ENCODE results near the gene MRPL24.

DNA sequence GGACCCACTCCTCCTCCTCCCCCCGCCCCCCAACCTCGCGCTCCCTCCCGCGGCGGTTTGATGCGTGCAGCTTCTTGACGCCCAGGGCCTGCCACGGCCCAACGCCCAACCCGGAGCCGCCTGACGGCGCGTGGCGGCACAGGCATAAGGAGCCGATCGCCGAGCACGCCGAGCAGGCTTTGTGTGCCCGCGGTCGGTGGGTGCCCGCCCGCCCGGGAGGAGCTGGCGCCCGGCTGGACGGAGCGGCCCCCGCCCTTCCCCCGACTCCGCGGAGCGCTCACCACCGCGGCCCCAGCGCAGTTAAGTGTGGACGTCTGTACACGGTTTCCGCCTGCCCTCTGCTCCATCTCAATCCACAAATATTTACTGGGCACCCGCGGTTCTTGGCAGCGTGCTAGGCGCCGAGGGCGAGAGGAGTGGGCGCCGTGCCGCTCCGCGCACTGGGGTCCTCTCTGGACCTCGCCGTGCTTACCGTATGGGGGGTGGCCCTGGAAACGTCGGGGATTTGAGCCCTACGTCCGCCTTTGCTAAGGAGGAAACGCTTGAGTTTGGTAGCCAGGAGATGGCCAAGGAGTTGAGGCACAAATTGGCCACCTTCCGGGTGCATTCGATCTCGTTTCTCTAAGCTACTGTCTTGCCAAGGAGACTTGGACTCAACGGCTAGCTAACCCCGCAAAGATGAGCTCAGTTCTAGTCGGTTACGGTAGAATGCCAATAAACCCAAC lies 11.0 kb upstream of the MRPL24 start:
- no peak for TF ChIP-seq CTCF (conservative IDR thresholded peaks at IDR 0.05; ENCODE audit: low read length)
- no peak for TF ChIP-seq EZH2phosphoT487 (IDR thresholded peaks at IDR 0.05; ENCODE audit: borderline replicate concordance, low read depth, low read length)
